AG08396 (cell line): Measurements from ENCODE around the gene SMCO1.
"Not testable (repeated sequence)": the region's sequence is repeated elsewhere in the genome, so short reads cannot be mapped to it uniquely, and the experiment has no call there.

Source experiments
- DNase-seq: peaks from one replicate; pipeline ENCODE4 v3.0.0; 2012; ENCODE audit warnings: low spot score, mixed read lengths

Gene SMCO1

GRCh38 chr3:196521291-196521690 lies 6.1 kb upstream of the SMCO1 start:
- not testable (repeated sequence) for DNase-seq

DNA sequence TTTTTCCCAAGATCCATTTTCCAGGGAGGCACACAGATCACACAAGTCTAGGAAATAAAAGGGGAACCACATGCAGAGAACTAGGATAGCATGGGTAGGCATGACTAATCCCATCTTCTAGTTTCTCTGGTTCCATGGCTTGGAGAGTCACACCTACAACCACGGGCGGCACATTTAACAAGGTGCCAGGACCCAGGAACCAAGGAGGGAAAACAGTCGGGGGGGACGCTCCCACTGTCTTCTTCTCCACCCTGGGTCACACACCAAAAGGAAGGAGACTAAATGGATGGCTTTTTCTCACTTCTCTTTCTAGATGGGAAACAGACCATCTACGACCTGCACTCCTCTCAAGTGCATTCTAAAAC lies 4.6 kb upstream of the SMCO1 start:
- no peak for DNase-seq

- DNase-seq: peak; percentile 78
These were observed 4.0 kb upstream of the SMCO1 start for GRCh38 chr3:196518966-196519717.

GRCh38 chr3:196517919-196518318 lies 2.8 kb upstream of the SMCO1 start:
- DNase-seq: no peak

DNA sequence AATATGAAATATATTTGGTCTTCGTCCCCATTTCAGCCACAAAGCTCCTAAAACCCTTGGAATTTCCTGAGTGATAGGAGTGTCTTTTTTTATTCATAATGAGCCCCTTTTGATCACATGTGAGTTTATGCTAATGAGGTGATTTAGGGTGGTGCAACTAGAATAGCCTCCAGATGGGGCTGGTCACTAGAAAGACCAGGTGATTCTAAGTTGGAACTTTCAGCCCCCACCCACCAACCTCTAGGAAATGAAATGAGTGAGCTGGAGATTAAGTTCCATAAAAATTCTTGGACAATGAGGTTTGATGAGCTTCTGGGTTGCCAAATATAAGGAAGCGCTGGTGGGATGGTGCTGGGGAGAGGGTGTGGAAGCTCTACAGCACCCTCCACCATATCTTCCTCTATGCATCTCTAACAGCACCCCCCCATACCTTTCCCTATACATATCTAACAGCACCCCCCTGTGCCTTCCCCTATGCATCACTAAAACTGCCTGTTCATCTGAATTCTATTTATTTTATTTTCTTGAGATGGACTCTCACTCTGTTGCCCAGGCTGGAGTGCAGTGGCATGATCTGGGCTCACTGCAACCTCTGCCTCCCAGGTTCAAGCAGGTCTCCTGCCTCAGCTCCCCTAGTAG lies 2.1 kb upstream of the SMCO1 start:
- DNase-seq: no peak

DNA sequence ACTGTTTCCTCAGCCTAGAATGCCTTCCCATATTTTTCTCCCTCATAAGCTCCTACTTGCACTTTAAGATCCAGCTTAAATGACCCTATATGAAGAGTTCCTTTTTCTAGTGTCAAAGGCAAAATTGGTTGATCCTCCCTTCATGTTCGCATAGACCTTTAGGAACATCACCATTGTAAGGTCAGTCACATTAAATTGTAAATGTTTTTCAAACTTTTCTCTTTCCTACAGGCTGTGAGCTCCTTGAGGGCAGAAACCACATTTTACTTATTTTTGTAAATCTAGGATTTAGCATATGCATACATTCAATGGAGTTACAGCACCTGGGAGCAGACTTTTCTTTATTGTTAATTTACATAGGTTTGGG lies 813 bp downstream of the SMCO1 start:
- no peak for DNase-seq

DNA sequence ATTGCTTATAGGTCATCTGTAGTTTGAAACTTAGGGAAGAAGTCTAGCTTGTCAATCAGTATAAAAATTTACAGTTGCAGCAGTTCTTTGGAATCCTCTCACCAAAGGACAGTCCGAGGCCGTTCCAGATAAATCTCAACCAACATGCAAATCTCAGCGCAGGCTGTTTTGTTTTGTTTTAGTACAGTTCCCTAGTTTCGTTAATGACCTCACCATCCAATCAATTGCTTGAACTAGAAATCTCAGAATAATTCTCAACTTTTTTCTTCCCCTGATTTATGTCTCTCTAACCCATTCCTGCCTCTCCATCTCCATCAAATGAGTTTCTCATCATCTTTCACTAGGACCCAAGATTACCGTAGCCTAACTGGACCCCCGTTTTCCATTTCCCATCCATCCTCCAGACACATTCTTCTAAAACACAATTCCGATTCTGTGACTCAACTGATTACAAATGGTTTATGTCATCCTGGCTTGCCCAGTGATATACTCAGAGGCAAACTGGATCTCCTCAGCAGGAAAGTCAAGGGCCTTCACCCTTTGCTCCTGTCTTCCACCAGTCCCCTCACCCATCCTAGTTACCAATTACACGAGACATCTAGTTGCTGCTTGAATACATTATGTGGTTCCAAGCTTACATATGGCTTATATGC lies 1.3 kb downstream of the SMCO1 start:
- DNase-seq: peak; percentile 45

GRCh38 chr3:196511646-196512425 lies 3.3 kb downstream of the SMCO1 start:
- not testable (repeated sequence) for DNase-seq

DNA sequence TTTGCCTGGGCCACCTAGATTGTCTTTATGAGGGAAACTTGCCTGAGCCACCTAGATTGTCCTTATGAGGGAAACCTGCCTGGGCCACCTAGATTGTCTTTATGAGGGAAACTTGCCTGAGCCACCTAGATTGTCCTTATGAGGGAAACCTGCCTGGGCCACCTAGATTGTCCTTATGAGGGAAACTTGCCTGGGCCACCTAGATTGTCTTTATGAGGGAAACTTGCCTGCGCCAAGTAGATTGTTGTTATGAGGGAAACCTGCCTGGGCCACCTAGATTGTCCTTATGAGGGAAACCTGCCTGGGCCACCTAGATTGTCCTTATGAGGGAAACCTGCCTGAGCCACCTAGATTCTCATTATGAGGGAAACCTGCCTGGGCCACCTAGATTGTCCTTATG lies 4.0 kb downstream of the SMCO1 start:
- DNase-seq: not testable (repeated sequence)

DNA sequence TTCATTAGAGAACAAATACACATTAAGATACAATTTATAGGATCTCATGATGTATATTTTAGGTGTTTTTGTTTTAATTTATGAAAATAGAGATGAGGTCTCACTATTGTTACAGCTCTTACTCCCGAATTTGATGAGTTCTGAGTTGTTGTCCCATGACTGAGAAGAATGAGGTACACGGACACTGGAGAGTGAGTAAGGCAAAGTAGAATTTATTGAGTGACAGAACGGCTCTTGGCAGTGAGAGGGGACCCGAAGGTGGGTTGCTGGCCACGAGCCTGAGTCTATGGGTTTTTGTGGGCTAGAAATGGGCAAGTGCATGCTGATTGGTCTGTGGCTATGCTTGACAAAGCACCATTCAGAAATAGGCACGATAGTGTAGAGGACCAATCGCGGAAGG lies 8.5 kb downstream of the SMCO1 start:
- DNase-seq: no peak

- no peak for DNase-seq
These were observed 10.6 kb downstream of the SMCO1 start for GRCh38 chr3:196504556-196504955.

GRCh38 chr3:196504077-196504398 lies 11.1 kb downstream of the SMCO1 start:
- not testable (repeated sequence) for DNase-seq

- DNase-seq: peak; percentile 94
These were observed 11.7 kb downstream of the SMCO1 start, which contains the start of gene RNF168 for GRCh38 chr3:196503196-196504076. TSS of gene RNF168 (minus strand) at chr3:196503768. CDS start at chr3:196503173, 595 bp downstream.

- peak; percentile 85 for DNase-seq
These were observed 12.4 kb downstream of the SMCO1 start for GRCh38 chr3:196502775-196503195.

DNA sequence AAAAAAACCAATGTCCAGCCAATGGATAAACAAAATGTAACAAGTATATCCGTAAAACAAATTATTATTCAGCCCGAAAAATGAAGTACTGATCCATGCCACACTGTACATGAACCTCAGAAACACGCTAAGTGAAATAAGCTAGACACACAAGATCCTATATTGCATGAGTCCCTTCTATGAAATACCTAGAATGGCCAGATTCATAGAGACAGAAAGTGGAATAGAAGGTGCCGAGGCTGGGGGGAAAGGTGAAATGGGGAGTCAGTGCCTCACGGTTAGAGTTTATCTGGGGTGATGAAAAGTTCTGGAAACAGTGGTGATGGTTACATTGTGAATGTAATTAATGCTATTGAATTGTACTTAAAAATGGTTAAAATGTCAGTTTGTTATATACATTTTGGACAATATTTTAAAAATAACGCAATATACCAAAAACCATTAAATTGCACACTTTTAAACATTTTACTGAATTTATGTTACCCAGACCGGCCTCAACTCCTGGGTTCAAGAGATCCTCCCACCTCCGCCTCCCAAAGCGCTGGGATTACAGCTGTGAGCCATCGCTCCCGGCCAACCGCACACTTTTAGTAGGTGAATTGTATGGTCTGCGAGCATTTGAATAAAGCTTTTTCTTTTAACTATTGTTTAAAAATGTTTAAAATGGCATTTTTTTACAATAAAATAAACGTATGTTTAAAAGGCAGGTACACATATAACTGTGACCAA lies 13.7 kb downstream of the SMCO1 start:
- no peak for DNase-seq

GRCh38 chr3:196499807-196500524 lies 15.2 kb downstream of the SMCO1 start:
- DNase-seq: no peak

- DNase-seq: no peak
These were observed 16.1 kb downstream of the SMCO1 start for GRCh38 chr3:196499061-196499460.

- DNase-seq: no peak
These were observed 16.8 kb downstream of the SMCO1 start for GRCh38 chr3:196498297-196498696.

GRCh38 chr3:196496183-196496582 lies 19.0 kb downstream of the SMCO1 start:
- no peak for DNase-seq

DNA sequence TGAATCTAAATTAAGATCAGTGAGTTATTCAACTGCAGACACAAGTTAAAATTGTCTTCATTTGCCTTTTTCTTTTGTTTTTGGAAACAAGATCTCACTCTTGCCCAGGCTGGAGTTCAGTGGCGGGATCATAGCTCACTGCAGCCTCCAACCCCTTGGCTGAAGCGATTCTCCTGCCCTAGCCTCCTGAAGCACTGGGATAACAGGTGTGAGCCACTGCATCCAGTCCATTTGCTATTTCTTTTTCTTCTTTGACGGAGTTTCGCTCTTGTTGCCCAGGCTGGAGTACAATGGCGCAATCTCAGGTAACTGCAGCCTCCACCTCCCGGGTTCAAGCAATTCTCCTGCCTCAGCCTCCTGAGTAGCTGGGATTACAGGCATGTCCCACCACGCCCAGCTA lies 21.9 kb downstream of the SMCO1 start:
- no peak for DNase-seq
